Frontal cortex (tissue), 4 donors: Measurements from ENCODE around the gene CTAG1B. TPM values are rescaled to one million over a fixed set of nuclear protein-coding genes. Genes with fewer than 3 reads are reported as not detected.
A peak's percentile ranks its signal among the peaks of the same experiment; 100 is the strongest.
"Not testable (repeated sequence)": the region's sequence is repeated elsewhere in the genome, so short reads cannot be mapped to it uniquely, and the experiment has no call there.

Source experiments
- DNase-seq, 2 donors: peaks; one replicate each; pipeline ENCODE4 v3.0.0; 2012; ENCODE audit warnings: low spot score in 2 of 2
- FAIRE-seq: peaks from 2 replicates; lab custom pipeline; 2012; peaks lifted over from hg19 to GRCh38; lab: Jason Lieb, UNC
- small RNA-seq: library from RNA; depleted of rRNA; stranded (forward); fragments of <200 nt; gene quantifications from one replicate; pipeline ENCODE3, GENCODE V24; 2014
- total RNA-seq: library from RNA; depleted of rRNA; stranded (reverse); fragments of >200 nt; gene quantifications from one replicate; pipeline ENCODE4 v1.2.3, GENCODE V29; 2014
- donor health status: control.
- donor health status: control.
- donor health status: control.

The CTAG1B gene
- total RNA-seq, 1 donor from 2014 or later: not detected

GRCh38 chrX:154594491-154594890 lies 24.6 kb downstream of the CTAG1B start:
- no peak for FAIRE-seq
- no peak for DNase-seq

- DNase-seq: no peak
- no peak for FAIRE-seq
Observed at GRCh38 chrX:154593201-154593600, 25.9 kb downstream of the CTAG1B start.

GRCh38 chrX:154592505-154592904 lies 26.6 kb downstream of the CTAG1B start:
- DNase-seq: no peak
- no peak for FAIRE-seq

GRCh38 chrX:154590415-154590814 lies 28.7 kb downstream of the CTAG1B start:
- peak; percentile 86 for FAIRE-seq

GRCh38 chrX:154584585-154585183 lies 34.4 kb downstream of the CTAG1B start, which contains the start of gene CTAG1A:
Gene CTAG1A (plus strand): TSS chrX:154585133. CDS start chrX:154585207, 74 bp downstream.
- not testable (repeated sequence) for DNase-seq, FAIRE-seq

More at GRCh38 chrX:154590415-154590814, 28.7 kb downstream of the CTAG1B start:
- DNase-seq: not testable (repeated sequence)

GRCh38 chrX:154582994-154583393 lies 36.1 kb downstream of the CTAG1B start:
- not testable (repeated sequence) for FAIRE-seq, DNase-seq

GRCh38 chrX:154575076-154575475 lies 44.0 kb downstream of the CTAG1B start:
- not testable (repeated sequence) for FAIRE-seq

GRCh38 chrX:154573061-154573460 lies 46.0 kb downstream of the CTAG1B start:
- not testable (repeated sequence) for FAIRE-seq

More at GRCh38 chrX:154575076-154575475, 44.0 kb downstream of the CTAG1B start:
- not testable (repeated sequence) for DNase-seq

GRCh38 chrX:154570361-154570760 lies 48.7 kb downstream of the CTAG1B start:
- not testable (repeated sequence) for DNase-seq, FAIRE-seq

More at GRCh38 chrX:154573061-154573460, 46.0 kb downstream of the CTAG1B start:
- DNase-seq: not testable (repeated sequence)

Small RNA genes within 50 kb of the gene (small RNA-seq; reads per million reads assigned to genes)
- gene AC244090.1 (not detected), gene AC244107.2 (not detected)

Other genes with a start within 250 kb of the CTAG1B start
- gene FLNA, start 244.6 kb downstream of the CTAG1B start, total RNA-seq: 66.9 TPM
- gene EMD, start 240.0 kb downstream of the CTAG1B start, total RNA-seq: 13.9 TPM
- gene RPL10, start 220.9 kb downstream of the CTAG1B start, total RNA-seq: 2,273 TPM
- 4.5 TPM for gene DNASE1L1, start 210.0 kb downstream of the CTAG1B start, total RNA-seq
- gene TAFAZZIN, start 207.7 kb downstream of the CTAG1B start, total RNA-seq: 11.0 TPM
- 50.1 TPM for gene ATP6AP1, start 190.6 kb downstream of the CTAG1B start, total RNA-seq
- 240 TPM for gene GDI1, start 182.1 kb downstream of the CTAG1B start, total RNA-seq
- 21.2 TPM for gene FAM50A, start 175.1 kb downstream of the CTAG1B start, total RNA-seq
- gene PLXNA3, start 161.0 kb downstream of the CTAG1B start, total RNA-seq: 14.7 TPM
- gene LAGE3, start 140.0 kb downstream of the CTAG1B start, total RNA-seq: 13.5 TPM
- gene UBL4A, start 132.7 kb downstream of the CTAG1B start, total RNA-seq: 39.1 TPM
- 2.4 TPM for gene SLC10A3, start 128.7 kb downstream of the CTAG1B start, total RNA-seq
- 9.8 TPM for gene FAM3A, start 103.0 kb downstream of the CTAG1B start, total RNA-seq
- 16.3 TPM for gene G6PD, start 72.4 kb downstream of the CTAG1B start, total RNA-seq
- gene IKBKG, start 71.7 kb downstream of the CTAG1B start, total RNA-seq: 4.1 TPM
- gene CTAG1A, start 34.1 kb downstream of the CTAG1B start, total RNA-seq: not detected
- gene CTAG2, start 34.3 kb upstream of the CTAG1B start, total RNA-seq: not detected
- 0.82 TPM for gene GAB3, start 131.8 kb upstream of the CTAG1B start, total RNA-seq
- 17.5 TPM for gene DKC1, start 143.6 kb upstream of the CTAG1B start, total RNA-seq
- gene MPP1, start 186.2 kb upstream of the CTAG1B start, total RNA-seq: 20.0 TPM
- gene SMIM9, start 215.4 kb upstream of the CTAG1B start, total RNA-seq: not detected